GM21526 (cell line): ENCODE data around the gene GID4.
A peak's percentile ranks its signal among the peaks of the same experiment; 100 is the strongest.

ENCODE experiments used
- ATAC-seq: cut with Tn5 transposase; IDR thresholded peaks from one replicate; pipeline ENCODE4 v1.9.1; 2021; ENCODE audit warnings: moderate library complexity; ENCODE audit not compliant: unreplicated experiment, low FRiP score

The GID4 gene

GRCh38 chr17:18015593-18015992 is 23.6 kb upstream of the GID4 start:
- ATAC-seq, result no peak

DNA sequence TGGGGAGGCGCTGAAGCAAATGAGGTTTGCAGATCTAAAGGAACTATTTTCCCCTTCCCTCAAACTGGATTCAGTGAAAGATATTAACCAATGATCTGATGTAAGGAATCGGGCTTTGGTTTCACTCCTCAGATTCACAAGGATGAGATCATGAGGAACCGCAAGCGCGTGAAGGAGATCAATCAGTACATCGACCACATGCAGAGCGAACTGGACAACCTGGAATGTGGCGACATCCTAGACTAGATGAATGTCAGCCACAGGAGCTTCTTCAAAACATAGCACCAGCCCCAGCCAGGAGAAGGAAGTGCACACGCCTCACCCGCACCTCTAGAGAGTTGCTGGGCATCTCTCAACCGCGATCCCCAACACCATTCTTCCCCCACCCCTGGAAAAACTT is 22.8 kb upstream of the GID4 start:
- no peak for ATAC-seq

DNA sequence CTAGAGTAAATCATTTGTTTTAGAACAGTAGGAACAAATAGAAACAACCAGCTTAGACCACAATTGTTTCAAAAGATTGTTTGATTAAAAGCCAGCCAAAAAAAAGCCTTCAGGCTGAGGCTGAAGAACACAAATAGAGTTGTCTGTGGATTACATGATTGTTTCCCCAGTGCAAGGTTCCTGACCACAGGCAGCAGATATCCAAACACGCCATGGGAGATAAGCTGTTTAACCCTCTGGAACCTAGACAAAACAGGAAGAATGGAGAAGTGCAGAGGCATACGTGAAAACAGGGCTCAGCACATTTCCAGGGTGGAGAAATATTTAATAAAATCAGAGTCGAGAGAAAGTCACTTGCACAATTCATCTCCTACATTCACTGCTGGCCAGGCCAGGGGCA is 21.2 kb upstream of the GID4 start:
- no peak for ATAC-seq

GRCh38 chr17:18018411-18018921 is 20.7 kb upstream of the GID4 start:
- no peak for ATAC-seq

- no peak for ATAC-seq
Observed at GRCh38 chr17:18019838-18020154, 19.4 kb upstream of the GID4 start.

DNA sequence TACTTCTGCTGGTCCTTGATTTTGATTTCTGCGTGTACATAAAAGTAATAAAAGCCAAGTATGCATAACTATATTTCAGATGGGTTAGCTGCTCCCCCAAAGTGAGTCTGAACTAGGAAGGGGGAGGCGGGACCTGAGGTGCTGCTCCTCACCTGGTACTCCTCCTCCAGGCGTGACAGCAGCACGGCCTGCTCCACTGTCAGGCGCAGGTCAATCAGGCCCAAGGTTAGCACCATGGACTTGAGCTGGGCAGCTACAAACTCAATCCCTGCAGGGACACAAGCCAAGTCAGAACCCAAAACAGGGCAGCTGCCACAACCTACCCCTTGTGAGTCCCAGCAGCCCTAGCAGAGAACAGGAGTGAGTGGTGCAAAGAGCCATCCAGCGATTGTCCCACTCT is 18.2 kb upstream of the GID4 start:
- ATAC-seq, result no peak

DNA sequence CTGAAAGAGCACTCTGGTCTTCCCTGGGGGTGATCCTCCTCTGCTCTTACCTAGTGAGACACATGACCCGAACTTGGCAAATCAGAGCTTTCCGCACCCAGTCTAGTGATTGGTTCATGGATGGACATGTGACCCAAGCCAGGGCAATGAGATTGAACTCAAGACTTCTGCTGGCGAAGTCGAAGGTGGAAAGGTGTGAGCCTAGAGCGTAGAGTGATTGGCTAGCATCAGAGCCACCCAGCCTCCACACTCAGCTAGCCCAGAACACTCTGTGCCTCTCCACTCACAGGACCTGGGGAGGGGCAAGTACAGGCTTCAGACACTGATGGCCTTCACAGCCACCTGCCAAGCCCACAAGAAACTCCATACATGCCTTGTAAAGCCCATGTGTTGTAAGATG is 17.8 kb upstream of the GID4 start:
- no peak for ATAC-seq

DNA sequence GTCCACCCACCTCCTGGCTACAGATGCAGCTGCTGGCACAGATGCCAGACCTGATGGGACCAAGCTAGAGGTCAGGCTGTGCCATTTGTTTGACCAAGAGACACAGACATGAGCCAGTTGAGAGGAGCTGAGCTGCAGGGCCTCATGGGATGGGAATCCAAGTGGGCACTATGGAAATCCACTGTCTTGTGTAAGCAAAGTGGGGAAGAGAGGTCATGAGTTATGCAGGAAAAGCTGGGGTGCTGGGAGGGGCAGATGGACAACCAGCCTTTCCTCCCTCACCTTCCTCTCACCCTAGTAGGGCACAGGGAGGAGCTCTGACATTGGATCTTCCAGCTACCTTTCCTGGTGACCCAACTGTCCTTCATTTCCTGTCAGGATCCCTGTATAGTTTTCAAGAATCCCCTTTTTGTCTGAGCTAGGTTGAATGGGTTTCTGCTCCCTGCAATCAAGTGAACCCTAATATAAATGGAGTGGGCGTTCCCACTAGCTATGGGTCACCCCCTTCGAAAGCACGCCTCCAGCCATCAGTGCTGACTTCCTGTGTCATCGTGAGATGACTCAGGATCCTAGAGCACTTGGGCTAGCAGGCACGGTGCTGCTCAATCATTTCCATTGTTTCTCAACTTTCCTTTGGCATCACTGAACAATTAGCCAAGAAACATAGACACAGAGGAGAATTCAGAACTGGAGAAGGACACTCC is 13.8 kb upstream of the GID4 start:
- peak; percentile 58 for ATAC-seq

- peak; percentile 16 for ATAC-seq
Observed at GRCh38 chr17:18025945-18026776, 13.0 kb upstream of the GID4 start.

GRCh38 chr17:18027280-18027679 is 11.9 kb upstream of the GID4 start:
- no peak for ATAC-seq

DNA sequence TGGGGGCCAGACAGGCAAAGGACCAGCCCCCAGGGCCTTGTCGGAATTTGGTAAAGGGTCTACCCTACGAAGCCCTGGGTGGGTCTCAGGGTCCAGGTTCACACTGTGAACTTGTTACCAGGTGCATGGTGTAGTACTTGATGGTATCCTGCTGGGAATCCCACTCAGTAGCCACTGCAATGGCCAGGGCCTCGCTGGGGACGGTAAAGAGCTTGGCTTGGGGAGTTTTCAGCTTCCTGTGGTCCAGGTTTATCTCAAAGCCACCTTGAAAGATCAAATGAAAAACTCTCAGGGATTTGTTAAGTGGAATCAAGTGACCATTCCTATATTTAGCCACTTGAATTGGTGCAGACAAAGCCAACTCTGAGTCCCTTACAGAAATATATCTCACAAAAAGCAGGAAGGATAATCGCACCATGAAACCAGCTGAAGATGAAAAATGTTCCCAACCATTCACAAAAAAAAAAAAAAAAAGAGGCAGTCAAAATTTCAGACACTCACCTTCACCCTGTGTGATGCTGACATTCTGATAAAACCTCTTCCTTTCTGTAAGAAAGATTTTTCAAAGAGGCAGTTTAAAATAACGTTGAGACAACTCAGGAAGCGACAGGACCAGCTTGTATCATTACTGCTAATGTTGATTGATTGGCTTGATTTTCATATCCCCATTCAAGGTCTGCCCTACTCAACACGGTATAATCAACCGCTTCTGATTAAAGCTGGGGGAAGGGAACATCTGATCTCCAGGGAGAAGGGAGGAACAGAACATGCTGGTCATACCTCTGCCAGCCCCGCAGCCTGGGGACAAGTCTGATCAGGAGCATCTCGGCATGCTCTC is 10.9 kb upstream of the GID4 start:
- ATAC-seq, result no peak

DNA sequence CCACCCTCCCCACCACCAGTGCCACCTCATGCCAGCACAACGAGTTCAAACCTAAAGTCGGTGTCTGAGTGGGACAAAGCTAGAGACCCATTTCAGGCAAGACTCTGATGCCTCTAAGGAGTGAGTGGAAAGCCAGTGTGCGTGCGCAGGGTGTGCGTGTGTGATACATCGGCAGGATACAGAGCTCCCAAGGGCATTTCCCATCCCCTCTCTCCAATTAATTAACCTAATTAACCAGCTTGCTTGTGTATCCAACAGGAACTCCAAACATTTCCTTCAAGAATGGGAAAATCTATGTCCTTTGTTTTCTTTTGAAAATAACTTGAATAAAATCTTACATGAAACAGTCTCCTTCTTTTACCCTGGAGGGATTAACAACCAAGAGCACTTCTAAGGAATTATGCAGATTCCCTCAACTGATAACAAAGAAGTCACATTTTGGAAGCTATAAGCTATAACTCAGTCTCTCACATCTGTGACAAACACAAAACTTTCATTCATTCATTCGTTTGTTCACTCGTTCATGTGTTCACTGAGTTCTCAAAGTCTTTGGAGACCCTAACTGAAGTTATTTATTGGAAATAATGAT is 10.2 kb upstream of the GID4 start:
- ATAC-seq, result no peak

DNA sequence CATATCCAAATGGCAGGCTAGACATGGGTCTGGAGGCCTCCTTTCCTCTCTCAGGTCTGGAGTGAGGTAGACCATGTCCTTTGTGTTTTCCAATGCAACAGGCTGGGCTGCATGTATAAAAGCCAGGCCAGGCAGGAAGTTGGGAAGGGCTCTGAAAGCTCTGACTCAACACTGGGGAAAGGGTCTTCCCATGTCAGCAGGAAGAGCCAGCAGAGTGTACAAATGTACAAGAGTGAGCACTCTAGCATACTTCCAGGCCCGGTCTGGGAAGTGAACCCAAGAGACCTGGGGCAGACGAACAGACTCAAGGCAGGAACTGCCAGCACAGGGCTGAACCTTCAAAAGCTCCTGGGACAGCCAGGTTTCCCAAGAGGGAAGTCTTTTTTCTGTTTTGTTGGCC is 7.3 kb upstream of the GID4 start:
- no peak for ATAC-seq

- no peak for ATAC-seq
Observed at GRCh38 chr17:18033442-18034099, 5.6 kb upstream of the GID4 start.

GRCh38 chr17:18035704-18036103 is 3.5 kb upstream of the GID4 start:
- no peak for ATAC-seq

- no peak for ATAC-seq
Observed at GRCh38 chr17:18037486-18037885, 1.7 kb upstream of the GID4 start.

- ATAC-seq, result no peak
Observed at GRCh38 chr17:18038149-18038850, 908 bp upstream of the GID4 start.

DNA sequence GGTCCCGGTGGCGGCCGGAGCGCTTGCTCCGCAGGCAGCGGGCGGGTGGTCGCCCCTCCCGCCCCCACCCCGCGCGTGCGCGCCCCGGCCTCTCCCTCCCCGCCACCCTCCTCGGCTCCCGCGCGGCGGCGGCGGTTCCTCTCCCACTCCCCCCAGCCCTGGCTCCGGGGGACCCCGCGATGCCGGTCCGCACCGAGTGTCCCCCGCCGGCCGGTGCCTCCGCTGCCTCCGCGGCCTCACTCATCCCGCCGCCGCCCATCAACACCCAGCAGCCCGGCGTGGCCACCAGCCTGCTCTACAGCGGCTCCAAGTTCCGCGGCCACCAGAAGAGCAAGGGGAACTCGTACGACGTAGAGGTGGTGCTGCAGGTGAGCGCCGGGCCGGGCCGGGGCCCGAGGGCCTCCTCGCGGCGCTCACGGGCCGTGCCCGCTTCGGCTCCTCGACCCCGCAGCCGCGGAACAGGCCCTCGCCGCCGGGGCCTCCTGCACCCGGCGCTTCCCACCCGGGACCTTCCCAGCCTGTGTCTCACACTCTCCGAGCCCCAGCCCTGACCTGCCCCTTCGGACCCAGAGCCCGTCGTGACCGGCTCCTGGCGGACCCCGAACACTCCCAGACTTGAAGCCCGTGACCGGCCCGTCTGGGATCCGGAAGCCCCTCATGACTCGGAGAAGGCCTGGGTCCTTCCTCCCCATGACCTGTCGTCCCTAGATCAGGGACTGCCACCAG is 490 bp downstream of the GID4 start:
- ATAC-seq, result peak; percentile 15

DNA sequence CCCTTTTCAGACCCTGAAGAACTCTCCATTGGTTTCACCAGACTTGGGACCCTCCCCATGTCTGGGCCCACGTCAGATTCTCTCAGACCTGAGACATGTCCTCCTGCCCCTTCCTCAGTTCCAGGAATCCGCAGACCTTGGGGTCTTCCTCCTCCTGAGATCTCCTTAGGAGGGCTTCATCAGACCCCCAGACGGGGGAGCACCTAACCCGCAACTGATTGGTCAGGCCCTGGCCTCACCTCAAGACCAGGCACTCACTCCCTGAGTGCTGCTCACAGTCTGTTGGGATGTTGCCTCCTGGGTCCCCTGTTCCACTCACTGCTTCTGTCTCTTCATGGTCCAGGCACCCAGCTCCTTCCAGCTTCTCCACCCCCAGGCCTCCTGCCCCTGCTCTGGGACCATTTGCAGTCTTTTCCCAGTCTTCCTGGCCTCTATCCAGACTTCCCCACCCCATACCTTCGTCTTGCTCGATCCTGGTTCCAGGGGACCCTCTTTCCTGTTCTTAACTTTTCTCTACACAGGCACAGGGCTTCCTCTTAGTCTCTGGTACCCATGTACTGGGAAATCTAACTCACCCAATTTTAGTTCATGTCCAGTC is 1.2 kb downstream of the GID4 start:
- ATAC-seq, result no peak
